Neutrophil (primary cell): ENCODE measurements around the gene GPC6.

ENCODE experiments used
- H3K27ac ChIP-seq: fragments of 200-600 bp; sonication (generic); 2 replicates; pipeline ENCODE4 v1.5.1; 2016; ENCODE audit warnings: mild to moderate bottlenecking, moderate library complexity
- H3K27me3 ChIP-seq: fragments of 200-600 bp; sonication (generic); 2 replicates; pipeline ENCODE4 v1.6.0; 2016; ENCODE audit warnings: mild to moderate bottlenecking
- H3K36me3 ChIP-seq: fragments of 200-600 bp; sonication (generic); 2 replicates; pipeline ENCODE4 v1.5.1; 2017
- H3K4me1 ChIP-seq, 2 experiments: fragments of 200-600 bp in 1 of 2; sonication (generic) in 1 of 2; 1 replicate in 1 of 2; 2 replicates in 1 of 2; pipeline versions ENCODE4 v1.5.1 to v1.6.1; 2013 to 2016; ENCODE audit warnings: low read depth in 1 of 2, low read length in 1 of 2, mild to moderate bottlenecking in 1 of 2, moderate library complexity in 1 of 2; ENCODE audit not compliant: control insufficient read depth in 1 of 2, insufficient read depth in 1 of 2
- H3K4me3 ChIP-seq, 2 experiments: fragments of 200-600 bp in 1 of 2; sonication (generic) in 1 of 2; 1 replicate in 1 of 2; 2 replicates in 1 of 2; pipeline ENCODE4 v1.5.1; 2013 to 2016; ENCODE audit warnings: low read depth in 1 of 2, low read length in 1 of 2, mild to moderate bottlenecking in 1 of 2, moderate library complexity in 1 of 2
- H3K9me3 ChIP-seq: fragments of 200-600 bp; sonication (generic); 2 replicates; pipeline ENCODE4 v1.5.1; 2016
- CTCF ChIP-seq: fragments of 200-600 bp; sonication (generic); IDR thresholded peaks from 2 replicates; pipeline ENCODE4 v1.5.1; 2016; ENCODE audit warnings: antibody characterized with exemption

GPC6 gene

DNA sequence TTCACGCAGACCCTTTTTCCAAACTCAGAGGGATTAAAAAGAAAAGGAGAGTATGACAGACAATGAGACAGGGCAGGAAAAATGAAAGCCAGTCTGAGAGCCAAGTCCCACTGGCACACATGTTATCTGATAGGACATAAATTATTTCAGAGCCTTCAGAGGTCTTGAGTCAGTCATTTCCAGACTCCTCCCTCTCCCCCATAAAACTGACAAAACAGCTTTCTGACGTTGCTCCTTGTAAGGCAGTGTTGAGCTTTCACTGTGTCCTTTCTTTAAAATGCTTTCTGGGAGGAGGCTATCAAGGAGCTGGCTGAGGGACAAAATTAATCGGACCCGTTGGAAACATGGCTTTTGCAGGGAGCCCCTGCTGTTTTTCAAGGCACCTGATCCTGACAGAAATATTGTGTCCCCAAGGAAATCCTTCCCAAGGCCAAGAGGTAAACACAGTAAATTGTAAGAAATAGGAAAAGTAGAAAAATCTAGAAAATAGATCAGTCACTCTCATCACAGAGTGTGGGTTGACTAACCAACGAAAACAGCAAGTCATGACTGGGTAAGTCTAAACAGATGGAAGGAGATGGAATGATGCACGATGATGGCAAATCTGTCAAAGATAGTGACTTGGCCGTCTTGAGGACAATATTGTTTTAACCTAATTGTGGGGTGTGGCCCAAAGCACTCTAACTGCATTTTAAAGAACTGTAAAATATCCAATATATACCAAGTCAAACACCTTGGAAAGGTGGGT, 1163.2 kb downstream of the GPC6 start:
- Histone ChIP-seq H3K4me3 (no peak overlapping the region), H3K36me3 (no peaks in the 10 kb centered on the region), H3K4me1 (no peaks in the 10 kb centered on the region), H3K9me3 (no peaks in the 10 kb centered on the region), H3K27ac (no peak overlapping the region), H3K27me3 (no peaks in the 10 kb centered on the region)
- TF ChIP-seq CTCF, result no peak

DNA sequence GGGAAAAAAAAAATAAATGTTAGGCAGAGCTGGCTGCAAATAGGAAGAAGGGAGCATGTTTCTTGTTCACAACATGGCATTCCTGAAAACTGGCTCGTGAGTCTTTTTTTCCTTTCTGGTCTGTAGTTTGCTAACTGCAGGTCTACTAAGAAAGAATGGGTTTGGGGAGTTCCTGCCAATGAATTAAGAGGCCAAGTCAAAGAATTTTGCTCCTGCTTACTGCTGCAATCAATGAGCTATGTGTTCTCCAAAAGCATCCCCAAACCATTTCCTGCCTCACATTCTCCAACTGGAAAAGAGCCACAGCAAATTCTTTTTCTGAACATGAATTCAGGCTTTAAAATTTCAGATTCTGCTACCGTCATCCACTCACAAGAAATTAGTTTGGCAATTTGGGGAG, 1164.3 kb downstream of the GPC6 start:
- Histone ChIP-seq H3K4me1 (no peaks in the 10 kb centered on the region), H3K9me3 (no peaks in the 10 kb centered on the region), H3K27me3 (no peaks in the 10 kb centered on the region), H3K27ac (no peak overlapping the region), H3K36me3 (no peaks in the 10 kb centered on the region), H3K4me3 (no peak overlapping the region)
- TF ChIP-seq CTCF, result no peak

DNA sequence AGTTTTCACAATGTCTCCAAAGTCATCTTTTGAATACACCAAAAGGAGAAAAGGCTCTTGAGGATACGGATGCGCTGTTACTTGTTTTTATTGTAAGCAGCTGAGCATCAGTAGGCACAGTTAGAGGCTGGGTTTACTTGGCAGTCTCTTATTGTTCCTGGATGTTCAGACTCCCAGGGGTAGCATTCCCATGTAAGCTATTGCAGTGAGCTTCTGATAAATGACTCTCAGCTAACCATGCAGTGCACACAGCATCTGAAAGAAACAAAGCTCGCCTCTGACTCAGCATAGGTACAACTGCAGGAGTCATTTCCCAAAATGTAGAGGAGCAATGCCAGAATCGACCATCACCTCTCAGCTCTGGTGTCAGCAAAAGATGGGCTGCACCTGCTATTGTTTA, 1168.1 kb downstream of the GPC6 start:
- no peak for TF ChIP-seq CTCF
- Histone ChIP-seq H3K36me3 (no peaks in the 10 kb centered on the region), H3K27me3 (no peaks in the 10 kb centered on the region), H3K4me1 (no peaks in the 10 kb centered on the region), H3K4me3 (no peak overlapping the region), H3K27ac (no peak overlapping the region), H3K9me3 (no peaks in the 10 kb centered on the region)

DNA sequence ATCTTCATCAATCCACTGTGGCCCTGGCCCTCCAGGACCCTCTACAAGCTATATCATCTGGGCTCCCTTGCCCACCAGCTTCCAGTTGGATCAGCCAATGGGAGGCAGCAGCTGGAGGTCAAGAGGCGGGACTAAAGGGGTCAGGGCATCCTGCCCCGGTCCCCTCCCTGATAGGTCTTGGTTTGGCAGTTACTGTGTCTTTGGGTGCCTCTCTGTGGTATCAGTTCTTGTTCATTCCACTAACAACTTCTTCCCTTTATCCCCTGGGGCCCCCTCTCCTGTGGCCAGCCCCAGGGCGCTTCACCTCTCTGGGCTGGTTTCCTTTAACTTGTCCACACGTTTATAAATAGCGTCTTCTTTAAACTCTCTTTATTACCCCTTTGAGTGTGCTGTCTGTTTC, 1169.3 kb downstream of the GPC6 start:
- Histone ChIP-seq H3K4me1 (no peaks in the 10 kb centered on the region), H3K36me3 (no peaks in the 10 kb centered on the region), H3K27me3 (no peaks in the 10 kb centered on the region), H3K4me3 (no peak overlapping the region), H3K27ac (no peak overlapping the region), H3K9me3 (no peaks in the 10 kb centered on the region)
- TF ChIP-seq CTCF, result no peak

DNA sequence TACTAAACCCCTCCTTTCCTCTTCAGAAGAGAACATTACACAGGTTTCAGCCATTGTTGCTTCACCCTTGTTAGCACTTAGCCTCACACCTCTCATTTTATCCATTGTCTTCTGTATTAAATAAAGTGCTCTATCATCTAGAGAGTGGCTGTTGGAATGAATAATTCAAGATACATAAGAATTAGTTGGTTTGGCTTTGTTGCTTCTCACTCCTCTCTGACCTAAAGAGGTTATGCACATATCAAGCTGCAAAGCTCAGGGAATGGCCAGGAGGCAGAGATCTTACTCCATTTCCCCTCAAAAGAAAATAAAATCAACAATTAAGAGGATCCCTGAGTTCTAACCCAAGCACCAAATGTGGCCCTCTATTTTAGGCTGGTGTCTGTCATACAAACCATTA, 1173.2 kb downstream of the GPC6 start:
- H3K4me3 ChIP-seq, result no peak overlapping the region
- H3K27ac ChIP-seq, result no peak overlapping the region
- no peak for TF ChIP-seq CTCF
- no peaks in the 10 kb centered on the region for H3K4me1 ChIP-seq
- H3K9me3 ChIP-seq, result no peaks in the 10 kb centered on the region
- no peaks in the 10 kb centered on the region for H3K36me3 ChIP-seq
- no peaks in the 10 kb centered on the region for H3K27me3 ChIP-seq
